HUES6 (cell line): Measurements from ENCODE around the gene SLC30A10.
"Not testable (repeated sequence)": the region's sequence is repeated elsewhere in the genome, so short reads cannot be mapped to it uniquely, and the experiment has no call there.

Experiments used
- H3K27ac ChIP-seq: 2 replicates; pipeline ENCODE4 v1.7.0; 2013; ENCODE audit warnings: low read depth, mild to moderate bottlenecking, low read length, inconsistent platforms
- H3K27me3 ChIP-seq: 2 replicates; pipeline ENCODE4 v1.6.1; 2013; ENCODE audit warnings: low read length; ENCODE audit not compliant: control insufficient read depth, insufficient read depth
- H3K36me3 ChIP-seq: 2 replicates; pipeline ENCODE4 v1.6.1; 2013; ENCODE audit warnings: low read length; ENCODE audit not compliant: control insufficient read depth, insufficient read depth
- H3K4me1 ChIP-seq: 2 replicates; pipeline ENCODE4 v1.6.1; 2013; ENCODE audit warnings: low read length; ENCODE audit not compliant: control insufficient read depth, insufficient read depth
- H3K4me3 ChIP-seq: 2 replicates; pipeline ENCODE4 v1.5.1; 2013; ENCODE audit warnings: low read depth, low read length
- H3K9ac ChIP-seq: one replicate; pipeline ENCODE4 v1.6.1; 2013; ENCODE audit warnings: mild to moderate bottlenecking, low read length
- H3K9me3 ChIP-seq: 2 replicates; pipeline ENCODE4 v1.6.1; 2013; ENCODE audit warnings: low read depth, low read length; ENCODE audit not compliant: control insufficient read depth, insufficient read depth

Gene SLC30A10

GRCh38 chr1:219891846-219892245, 36.5 kb downstream of the SLC30A10 start:
- H3K36me3 ChIP-seq, H3K4me3 ChIP-seq, H3K9ac ChIP-seq, H3K9me3 ChIP-seq, H3K27ac ChIP-seq, H3K4me1 ChIP-seq, H3K27me3 ChIP-seq: not testable (repeated sequence)

GRCh38 chr1:219888667-219889066, 39.7 kb downstream of the SLC30A10 start:
- not testable (repeated sequence) for H3K4me1 ChIP-seq, H3K36me3 ChIP-seq, H3K9me3 ChIP-seq, H3K27ac ChIP-seq, H3K9ac ChIP-seq, H3K27me3 ChIP-seq, H3K4me3 ChIP-seq

- Histone ChIP-seq H3K27me3 (no peaks in the 10 kb centered on the region), H3K9ac (no peak overlapping the region), H3K9me3 (no peaks in the 10 kb centered on the region), H3K4me3 (no peak overlapping the region), H3K4me1 (peaks cover 10% of the 10 kb centered on the region; the same call in 1 of the 2 replicates), H3K36me3 (no peaks in the 10 kb centered on the region), H3K27ac (no peak overlapping the region)
Observed at GRCh38 chr1:219885680-219886079, 42.7 kb downstream of the SLC30A10 start.

GRCh38 chr1:219883400-219884332, 44.7 kb downstream of the SLC30A10 start:
- Histone ChIP-seq H3K9ac (no peak overlapping the region), H3K4me3 (no peak overlapping the region), H3K9me3 (no peaks in the 10 kb centered on the region), H3K4me1 (peaks cover 10% of the 10 kb centered on the region; the same call in 1 of the 2 replicates), H3K27me3 (no peaks in the 10 kb centered on the region), H3K27ac (no peak overlapping the region), H3K36me3 (no peaks in the 10 kb centered on the region)

GRCh38 chr1:219882755-219883154, 45.6 kb downstream of the SLC30A10 start:
- H3K27me3 ChIP-seq, result no peaks in the 10 kb centered on the region
- no peak overlapping the region for H3K27ac ChIP-seq
- no peaks in the 10 kb centered on the region for H3K36me3 ChIP-seq
- no peak overlapping the region for H3K4me3 ChIP-seq
- no peak overlapping the region for H3K9ac ChIP-seq
- H3K9me3 ChIP-seq, result no peaks in the 10 kb centered on the region
- peaks cover 10% of the 10 kb centered on the region; the same call in 1 of the 2 replicates for H3K4me1 ChIP-seq

- H3K4me3 ChIP-seq, result no peak overlapping the region
- H3K27ac ChIP-seq, result no peak overlapping the region
- no peaks in the 10 kb centered on the region for H3K27me3 ChIP-seq
- peaks cover 10% of the 10 kb centered on the region; the same call in 1 of the 2 replicates for H3K4me1 ChIP-seq
- no peak overlapping the region for H3K9ac ChIP-seq
- no peaks in the 10 kb centered on the region for H3K9me3 ChIP-seq
- H3K36me3 ChIP-seq, result no peaks in the 10 kb centered on the region
Observed at GRCh38 chr1:219882096-219882495, 46.3 kb downstream of the SLC30A10 start.

- peaks cover 10% of the 10 kb centered on the region; the same call in 1 of the 2 replicates for H3K4me1 ChIP-seq
- H3K9me3 ChIP-seq, result no peaks in the 10 kb centered on the region
- no peak overlapping the region for H3K9ac ChIP-seq
- H3K36me3 ChIP-seq, result no peaks in the 10 kb centered on the region
- no peak overlapping the region for H3K27ac ChIP-seq
- H3K4me3 ChIP-seq, result no peak overlapping the region
- H3K27me3 ChIP-seq, result no peaks in the 10 kb centered on the region
Observed at GRCh38 chr1:219880765-219881457, 47.4 kb downstream of the SLC30A10 start.

GRCh38 chr1:219876798-219877209, 51.6 kb downstream of the SLC30A10 start:
- Histone ChIP-seq H3K36me3 (no peaks in the 10 kb centered on the region), H3K9me3 (no peaks in the 10 kb centered on the region), H3K9ac (no peak overlapping the region), H3K27ac (no peak overlapping the region), H3K4me3 (no peak overlapping the region), H3K27me3 (no peaks in the 10 kb centered on the region), H3K4me1 (no peaks in the 10 kb centered on the region)

GRCh38 chr1:219875860-219876259, 52.5 kb downstream of the SLC30A10 start:
- Histone ChIP-seq H3K9me3 (no peaks in the 10 kb centered on the region), H3K27ac (no peak overlapping the region), H3K9ac (no peak overlapping the region), H3K27me3 (no peaks in the 10 kb centered on the region), H3K4me1 (no peaks in the 10 kb centered on the region), H3K4me3 (no peak overlapping the region), H3K36me3 (no peaks in the 10 kb centered on the region)

GRCh38 chr1:219872538-219872937, 55.8 kb downstream of the SLC30A10 start:
- not testable (repeated sequence) for H3K9me3 ChIP-seq, H3K4me1 ChIP-seq, H3K9ac ChIP-seq, H3K4me3 ChIP-seq, H3K27me3 ChIP-seq, H3K27ac ChIP-seq, H3K36me3 ChIP-seq

- Histone ChIP-seq H3K27me3 (no peaks in the 10 kb centered on the region), H3K4me3 (no peak overlapping the region), H3K9ac (no peak overlapping the region), H3K36me3 (no peaks in the 10 kb centered on the region), H3K27ac (no peak overlapping the region), H3K4me1 (no peaks in the 10 kb centered on the region), H3K9me3 (no peaks in the 10 kb centered on the region)
Observed at GRCh38 chr1:219871427-219872057, 56.8 kb downstream of the SLC30A10 start.
